Measurements from ENCODE around the gene GOLGA6B.
A peak's percentile ranks its signal among the peaks of the same experiment; 100 is the strongest.
"Not testable (repeated sequence)": the region's sequence is repeated elsewhere in the genome, so short reads cannot be mapped to it uniquely, and the experiment has no call there.

Gene GOLGA6B

GRCh38 chr15:72654397-72654796 lies at the start of gene GOLGA6B:
Gene GOLGA6B (plus strand): TSS chr15:72654697. CDS start chr15:72654738, 41 bp downstream.
- not testable (repeated sequence) for DNase-seq (ENCODE audit: low read depth in 2 of 2)

GRCh38 chr15:72604794-72605193 lies 49.7 kb upstream of the GOLGA6B start:
- DNase-seq (ENCODE audit: low read depth in 2 of 2) = no peak

- DNase-seq (ENCODE audit: low read depth in 2 of 2) = not testable (repeated sequence)
Observed at GRCh38 chr15:72608084-72608483, 46.4 kb upstream of the GOLGA6B start.

- DNase-seq (ENCODE audit: low read depth in 2 of 2) = no peak
Observed at GRCh38 chr15:72609862-72610261, 44.6 kb upstream of the GOLGA6B start.

GRCh38 chr15:72612324-72612723 lies 42.2 kb upstream of the GOLGA6B start:
- DNase-seq (ENCODE audit: low read depth in 2 of 2) = not testable (repeated sequence)

GRCh38 chr15:72614810-72615532 lies 39.5 kb upstream of the GOLGA6B start:
- DNase-seq (ENCODE audit: low read depth in 2 of 2) = no peak

GRCh38 chr15:72615533-72616233 lies 38.8 kb upstream of the GOLGA6B start:
- not testable (repeated sequence) for DNase-seq (ENCODE audit: low read depth in 2 of 2)

- DNase-seq (ENCODE audit: low read depth in 2 of 2) = no peak
Observed at GRCh38 chr15:72616491-72617210, 37.8 kb upstream of the GOLGA6B start.

GRCh38 chr15:72623854-72624253 lies 30.6 kb upstream of the GOLGA6B start:
- DNase-seq (ENCODE audit: low read depth in 2 of 2) = not testable (repeated sequence)

- DNase-seq (ENCODE audit: low read depth in 2 of 2) = not testable (repeated sequence)
Observed at GRCh38 chr15:72626153-72626552, 28.3 kb upstream of the GOLGA6B start.

- DNase-seq (ENCODE audit: low read depth in 2 of 2) = not testable (repeated sequence)
Observed at GRCh38 chr15:72628249-72629067, 26.0 kb upstream of the GOLGA6B start.

GRCh38 chr15:72629068-72629570 lies 25.4 kb upstream of the GOLGA6B start:
- DNase-seq (ENCODE audit: low read depth in 2 of 2) = not testable (repeated sequence)

- DNase-seq (ENCODE audit: low read depth in 2 of 2) = peak in 1 of 2 donors; percentile 14
Observed at GRCh38 chr15:72636519-72637282, 17.8 kb upstream of the GOLGA6B start.

GRCh38 chr15:72639759-72640483 lies 14.6 kb upstream of the GOLGA6B start:
- DNase-seq (ENCODE audit: low read depth in 2 of 2) = not testable (repeated sequence)

- not testable (repeated sequence) for DNase-seq (ENCODE audit: low read depth in 2 of 2)
Observed at GRCh38 chr15:72642271-72642670, 12.2 kb upstream of the GOLGA6B start.

- not testable (repeated sequence) for DNase-seq (ENCODE audit: low read depth in 2 of 2)
Observed at GRCh38 chr15:72648631-72649253, 5.8 kb upstream of the GOLGA6B start.

GRCh38 chr15:72656014-72656413 lies 1.5 kb downstream of the GOLGA6B start:
- not testable (repeated sequence) for DNase-seq (ENCODE audit: low read depth in 2 of 2)

GRCh38 chr15:72661081-72661480 lies 6.6 kb downstream of the GOLGA6B start:
- DNase-seq (ENCODE audit: low read depth in 2 of 2) = not testable (repeated sequence)

GRCh38 chr15:72663931-72664330 lies 9.4 kb downstream of the GOLGA6B start:
- DNase-seq (ENCODE audit: low read depth in 2 of 2) = not testable (repeated sequence)
